ENCODE results near the gene MED25. TPM values are rescaled to one million over a fixed set of nuclear protein-coding genes. Genes with fewer than 3 reads are reported as not detected.

The MED25 gene
- total RNA-seq, 2 donors from 2014 or later = 89.1 to 90.0 TPM

GRCh38 chr19:49837009-49837310, 18.9 kb downstream of the MED25 start:
- peaks cover 38% of the 10 kb centered on the region for H3K36me3 ChIP-seq (ENCODE audit: control insufficient read depth, insufficient read depth, low read length)
- H3K4me3 ChIP-seq (ENCODE audit: low read length) = no peak overlapping the region
- no peak overlapping the region for H3K27ac Mint-ChIP-seq
- H3K9ac ChIP-seq (ENCODE audit: extremely low read depth, low read length, poor library complexity, severe bottlenecking) = no peak overlapping the region
- H3K27me3 Mint-ChIP-seq (ENCODE audit: insufficient read depth) = no peaks in the 10 kb centered on the region
- no peak for DNase-seq
- no peak for TF ChIP-seq CTCF (conservative IDR thresholded peaks at IDR 0.05)
- H3K4me1 Mint-ChIP-seq = no peaks in the 10 kb centered on the region
- no peak overlapping the region for H3K27ac ChIP-seq (ENCODE audit: low read depth, low read length)
- H3K9me3 Mint-ChIP-seq = no peaks in the 10 kb centered on the region
- no peak overlapping the region for H3K4me3 Mint-ChIP-seq
- no peaks in the 10 kb centered on the region for H3K27me3 ChIP-seq (ENCODE audit: control insufficient read depth, insufficient read depth, low read length, poor library complexity, severe bottlenecking)
- no peaks in the 10 kb centered on the region for H3K9me3 ChIP-seq (ENCODE audit: control insufficient read depth, low read length)
- 92 to 100% methylated on average over 1 to 5 of the region's 5 CpGs for WGBS, 2 experiments (ENCODE audit: insufficient coverage in 1 of 2, insufficient read length in 1 of 2)
- H3K4me1 ChIP-seq (ENCODE audit: control insufficient read depth, insufficient read depth, low read length) = no peaks in the 10 kb centered on the region
- peaks cover 63% of the 10 kb centered on the region for H3K36me3 Mint-ChIP-seq (ENCODE audit: low read depth)

GRCh38 chr19:49837425-49837824, 19.3 kb downstream of the MED25 start:
- Histone ChIP-seq H3K4me3 (ENCODE audit: low read length) (no peak overlapping the region), H3K9ac (ENCODE audit: extremely low read depth, low read length, poor library complexity, severe bottlenecking) (no peak overlapping the region), H3K27ac (ENCODE audit: low read depth, low read length) (no peak overlapping the region), H3K27me3 (ENCODE audit: control insufficient read depth, insufficient read depth, low read length, poor library complexity, severe bottlenecking) (no peaks in the 10 kb centered on the region), H3K4me1 (ENCODE audit: control insufficient read depth, insufficient read depth, low read length) (no peaks in the 10 kb centered on the region), H3K9me3 (ENCODE audit: control insufficient read depth, low read length) (no peaks in the 10 kb centered on the region), H3K36me3 (ENCODE audit: control insufficient read depth, insufficient read depth, low read length) (peaks cover 34% of the 10 kb centered on the region)
- Mint-ChIP-seq H3K9me3 (no peaks in the 10 kb centered on the region), H3K4me1 (no peaks in the 10 kb centered on the region), H3K27ac (no peak overlapping the region), H3K27me3 (ENCODE audit: insufficient read depth) (no peaks in the 10 kb centered on the region), H3K36me3 (ENCODE audit: low read depth) (peaks cover 60% of the 10 kb centered on the region), H3K4me3 (no peak overlapping the region)
- WGBS, 2 experiments (ENCODE audit: insufficient coverage in 1 of 2, insufficient read length in 1 of 2) = 95 to 99% methylated on average over 8 to 9 of the region's 9 CpGs
- TF ChIP-seq CTCF (conservative IDR thresholded peaks at IDR 0.05) = no peak
- no peak for DNase-seq

- Mint-ChIP-seq H3K4me1 (no peaks in the 10 kb centered on the region), H3K27ac (no peak overlapping the region), H3K9me3 (no peaks in the 10 kb centered on the region)
These were observed 20.9 kb downstream of the MED25 start for GRCh38 chr19:49838885-49839588.

More at GRCh38 chr19:49838885-49839588, 20.9 kb downstream of the MED25 start:
- no peak overlapping the region for H3K27ac ChIP-seq (ENCODE audit: low read depth, low read length)
- 97 to 99% methylated on average over 13 to 17 of the region's 18 CpGs for WGBS, 2 experiments (ENCODE audit: insufficient coverage in 1 of 2, insufficient read length in 1 of 2)
- no peaks in the 10 kb centered on the region for H3K9me3 ChIP-seq (ENCODE audit: control insufficient read depth, low read length)
- no peak for TF ChIP-seq CTCF (conservative IDR thresholded peaks at IDR 0.05)
- no peak overlapping the region for H3K9ac ChIP-seq (ENCODE audit: extremely low read depth, low read length, poor library complexity, severe bottlenecking)
- no peak for DNase-seq
- peaks cover 28% of the 10 kb centered on the region for H3K36me3 ChIP-seq (ENCODE audit: control insufficient read depth, insufficient read depth, low read length)
- no peaks in the 10 kb centered on the region for H3K27me3 ChIP-seq (ENCODE audit: control insufficient read depth, insufficient read depth, low read length, poor library complexity, severe bottlenecking)
- no peaks in the 10 kb centered on the region for H3K4me1 ChIP-seq (ENCODE audit: control insufficient read depth, insufficient read depth, low read length)
- peaks cover 57% of the 10 kb centered on the region for H3K36me3 Mint-ChIP-seq (ENCODE audit: low read depth)
- no peaks in the 10 kb centered on the region for H3K27me3 Mint-ChIP-seq (ENCODE audit: insufficient read depth)
- no peak overlapping the region for H3K4me3 Mint-ChIP-seq
- H3K4me3 ChIP-seq (ENCODE audit: low read length) = no peak overlapping the region
